Activated CD8-positive, alpha-beta memory T cell treated with anti-CD3 and anti-CD28 coated beads, Interleukin-2, amount 50 U/mL, for 24 hours (primary cell): ENCODE results near the gene CCND2.

Experiments
- DNase-seq: peaks from one replicate; pipeline ENCODE4 v3.0.0-alpha.2; 2020; ENCODE audit errors: extremely low read depth

Gene CCND2

DNA sequence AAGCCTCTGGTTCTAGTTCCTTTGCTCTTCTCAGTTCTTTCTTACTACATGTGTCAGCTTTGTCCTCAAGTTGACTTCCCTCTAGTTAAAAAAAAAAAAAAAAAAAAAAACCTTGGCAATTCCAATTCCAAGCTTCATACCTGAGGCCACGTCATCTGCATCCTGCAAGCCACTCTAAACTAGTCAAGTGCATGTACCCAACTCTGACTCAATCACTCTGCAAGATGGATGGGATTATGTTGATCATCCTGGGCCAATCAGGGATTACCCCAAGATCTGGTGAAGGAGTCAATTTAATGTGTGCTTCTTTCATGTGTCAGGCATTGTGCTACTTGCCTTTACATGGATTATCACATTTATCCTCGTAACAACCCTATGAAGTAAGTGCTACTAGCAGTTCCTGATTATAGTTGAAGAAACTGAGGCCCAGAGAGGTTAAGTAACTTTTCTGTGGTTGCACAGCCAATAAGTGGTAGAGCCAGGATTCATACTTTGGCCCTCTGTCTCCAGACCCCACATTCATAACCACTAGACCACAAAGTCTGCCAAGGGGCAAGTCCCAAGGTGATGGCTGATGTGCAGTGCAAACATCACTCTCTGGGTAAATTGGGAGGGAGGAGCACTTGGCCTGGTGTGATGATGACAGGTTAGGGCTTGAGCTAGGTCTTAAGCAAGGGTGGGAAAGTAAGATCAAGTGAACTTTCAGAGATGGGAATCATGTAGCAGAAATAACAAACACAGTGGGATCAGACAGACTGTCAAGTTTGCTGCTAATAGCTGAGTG is 17.3 kb upstream of the CCND2 start:
- no peak for DNase-seq

GRCh38 chr12:4257442-4257841 is 16.1 kb upstream of the CCND2 start:
- DNase-seq = no peak

- no peak for DNase-seq
Observed at GRCh38 chr12:4259099-4259498, 14.5 kb upstream of the CCND2 start.

DNA sequence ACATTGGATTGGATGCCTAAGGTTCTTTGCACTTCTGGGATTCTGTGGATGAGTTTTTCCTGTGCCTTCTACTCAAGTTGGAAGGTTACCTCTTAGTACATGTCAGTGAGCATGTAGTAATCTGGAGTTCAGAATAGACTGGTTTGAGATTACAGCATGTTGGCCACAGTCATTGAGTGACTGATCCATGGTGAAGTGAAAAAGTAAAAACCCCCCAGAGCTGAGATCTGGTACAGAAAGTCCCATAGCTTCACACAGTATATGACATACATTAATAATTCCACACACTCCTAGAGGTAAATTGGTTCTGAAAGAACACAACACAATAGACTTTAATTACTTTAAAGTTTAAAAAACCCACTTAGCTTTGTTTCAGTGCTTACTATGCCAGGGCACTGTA is 11.9 kb upstream of the CCND2 start:
- no peak for DNase-seq

- no peak for DNase-seq
Observed at GRCh38 chr12:4265280-4265679, 8.3 kb upstream of the CCND2 start.

- DNase-seq = no peak
Observed at GRCh38 chr12:4266990-4267389, 6.6 kb upstream of the CCND2 start.

GRCh38 chr12:4267704-4268328 is 5.7 kb upstream of the CCND2 start:
- DNase-seq = no peak

- no peak for DNase-seq
Observed at GRCh38 chr12:4268329-4269181, 5.0 kb upstream of the CCND2 start.

- DNase-seq = peak; percentile 93
Observed at GRCh38 chr12:4269279-4269991, 4.1 kb upstream of the CCND2 start.

DNA sequence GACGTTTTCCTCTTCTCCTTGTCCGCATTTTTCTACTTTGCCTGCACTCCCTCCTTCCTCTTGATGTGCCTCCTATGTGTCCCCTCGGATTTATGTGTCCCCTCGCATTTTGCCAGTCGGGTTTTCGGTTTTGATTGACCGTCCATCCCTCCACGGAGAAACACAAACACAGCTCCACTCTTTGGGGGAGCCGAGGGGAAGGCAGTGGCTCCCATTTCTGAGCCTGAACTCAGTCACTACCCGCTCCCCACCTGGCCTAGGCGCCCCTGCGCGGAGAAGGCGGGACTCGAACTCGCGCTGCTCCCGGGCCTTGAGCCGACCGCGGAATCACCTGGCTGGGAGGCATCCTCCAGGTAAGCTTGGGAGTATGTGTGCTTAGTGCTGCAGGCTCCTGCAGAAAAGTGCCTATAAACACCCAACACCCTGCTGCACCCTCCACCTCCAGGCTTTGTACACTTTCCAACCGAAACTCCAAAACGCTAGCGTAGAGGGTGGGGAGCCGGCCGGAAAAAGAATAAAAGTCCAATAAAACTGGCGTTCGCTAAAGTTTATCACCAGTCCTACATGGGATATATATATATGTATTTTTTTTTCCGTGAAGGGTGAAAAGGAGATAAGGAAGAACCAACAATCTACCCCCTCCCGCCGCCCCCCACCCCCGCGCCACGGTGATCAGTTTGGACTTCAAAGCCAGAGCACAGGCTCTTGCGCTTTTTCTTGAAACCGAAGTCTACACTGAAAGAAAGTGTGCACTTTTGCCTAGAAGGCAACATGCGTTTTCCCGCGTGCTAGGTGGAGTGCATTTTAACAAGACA is 3.3 kb upstream of the CCND2 start:
- no peak for DNase-seq

GRCh38 chr12:4270831-4271716 is 2.5 kb upstream of the CCND2 start:
- DNase-seq = no peak

- DNase-seq = peak; percentile 85
Observed at GRCh38 chr12:4271717-4272423, 1.7 kb upstream of the CCND2 start.

DNA sequence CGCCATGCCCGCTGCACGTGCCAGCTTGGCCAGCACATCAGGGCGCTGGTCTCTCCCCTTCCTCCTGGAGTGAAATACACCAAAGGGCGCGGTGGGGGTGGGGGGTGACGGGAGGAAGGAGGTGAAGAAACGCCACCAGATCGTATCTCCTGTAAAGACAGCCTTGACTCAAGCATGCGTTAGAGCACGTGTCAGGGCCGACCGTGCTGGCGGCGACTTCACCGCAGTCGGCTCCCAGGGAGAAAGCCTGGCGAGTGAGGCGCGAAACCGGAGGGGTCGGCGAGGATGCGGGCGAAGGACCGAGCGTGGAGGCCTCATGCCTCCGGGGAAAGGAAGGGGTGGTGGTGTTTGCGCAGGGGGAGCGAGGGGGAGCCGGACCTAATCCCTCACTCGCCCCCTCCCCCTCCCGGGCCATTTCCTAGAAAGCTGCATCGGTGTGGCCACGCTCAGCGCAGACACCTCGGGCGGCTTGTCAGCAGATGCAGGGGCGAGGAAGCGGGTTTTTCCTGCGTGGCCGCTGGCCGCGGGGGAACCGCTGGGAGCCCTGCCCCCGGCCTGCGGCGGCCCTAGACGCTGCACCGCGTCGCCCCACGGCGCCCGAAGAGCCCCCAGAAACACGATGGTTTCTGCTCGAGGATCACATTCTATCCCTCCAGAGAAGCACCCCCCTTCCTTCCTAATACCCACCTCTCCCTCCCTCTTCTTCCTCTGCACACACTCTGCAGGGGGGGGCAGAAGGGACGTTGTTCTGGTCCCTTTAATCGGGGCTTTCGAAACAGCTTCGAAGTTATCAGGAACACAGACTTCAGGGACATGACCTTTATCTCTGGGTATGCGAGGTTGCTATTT is 914 bp upstream of the CCND2 start:
- DNase-seq = peak; percentile 62

DNA sequence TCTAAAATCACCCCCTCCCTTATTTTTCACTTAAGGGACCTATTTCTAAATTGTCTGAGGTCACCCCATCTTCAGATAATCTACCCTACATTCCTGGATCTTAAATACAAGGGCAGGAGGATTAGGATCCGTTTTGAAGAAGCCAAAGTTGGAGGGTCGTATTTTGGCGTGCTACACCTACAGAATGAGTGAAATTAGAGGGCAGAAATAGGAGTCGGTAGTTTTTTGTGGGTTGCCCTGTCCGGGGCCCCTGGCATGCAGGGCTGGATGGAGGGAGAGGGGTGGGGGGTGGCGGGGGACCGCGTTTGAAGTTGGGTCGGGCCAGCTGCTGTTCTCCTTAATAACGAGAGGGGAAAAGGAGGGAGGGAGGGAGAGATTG is 300 bp upstream of the CCND2 start:
- no peak for DNase-seq

GRCh38 chr12:4274396-4275015 is 944 bp downstream of the CCND2 start:
- no peak for DNase-seq

DNA sequence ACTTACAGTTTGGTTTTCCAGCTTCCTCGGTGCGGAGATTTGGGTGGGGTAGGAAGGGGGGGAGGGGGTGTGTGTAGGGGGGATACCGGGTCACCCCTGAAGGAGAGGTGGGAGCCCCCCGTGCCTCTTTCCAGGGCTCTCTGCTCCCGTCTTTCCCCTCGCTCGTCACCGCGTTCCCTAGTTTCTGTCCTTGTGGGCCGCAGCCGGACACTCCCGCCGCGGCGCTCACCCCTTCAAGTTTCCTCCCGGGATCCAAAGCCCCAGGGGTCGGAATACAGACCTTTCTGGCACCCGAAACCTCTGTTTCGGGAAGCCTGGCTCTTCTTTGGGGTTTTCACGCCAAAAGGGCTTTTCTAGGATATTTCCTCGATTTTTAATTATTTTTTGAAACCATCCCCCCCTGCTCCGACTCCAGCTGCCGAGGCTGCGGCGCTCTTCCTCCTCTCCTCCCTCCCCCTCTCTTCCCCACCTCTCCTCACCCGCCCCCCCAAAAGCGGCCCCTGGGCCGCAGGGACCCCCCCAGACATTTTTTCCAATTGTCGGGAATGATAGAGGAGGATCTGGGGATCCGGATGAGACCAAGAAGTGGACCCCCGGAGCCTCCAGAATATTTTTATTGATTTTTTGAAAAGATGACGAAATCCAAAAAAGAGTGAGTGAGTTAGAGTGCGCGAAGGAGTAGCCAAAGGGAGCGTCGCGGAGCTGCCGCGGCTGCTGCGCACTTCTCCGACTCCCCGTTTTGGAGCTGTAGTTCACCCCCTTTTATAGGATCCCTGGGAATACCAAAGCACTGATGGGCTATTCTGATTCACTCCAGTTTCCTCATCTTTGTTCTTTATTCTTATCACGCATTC is 1.7 kb downstream of the CCND2 start:
- DNase-seq = no peak

DNA sequence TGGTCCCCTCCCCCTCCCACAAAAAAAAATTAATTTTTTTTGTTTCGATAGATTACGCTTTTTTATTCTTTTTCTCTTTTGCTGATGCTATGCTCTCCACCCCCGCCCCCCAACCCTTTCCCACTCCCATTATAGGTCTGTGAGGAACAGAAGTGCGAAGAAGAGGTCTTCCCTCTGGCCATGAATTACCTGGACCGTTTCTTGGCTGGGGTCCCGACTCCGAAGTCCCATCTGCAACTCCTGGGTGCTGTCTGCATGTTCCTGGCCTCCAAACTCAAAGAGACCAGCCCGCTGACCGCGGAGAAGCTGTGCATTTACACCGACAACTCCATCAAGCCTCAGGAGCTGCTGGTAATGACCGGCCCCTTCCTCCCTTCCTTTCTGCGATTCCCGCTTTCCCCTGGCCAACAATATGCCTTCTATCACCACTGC is 2.3 kb downstream of the CCND2 start:
- no peak for DNase-seq
